IMR-90 (cell line): ENCODE results near the gene TPD52L2. TPM values are rescaled to one million over a fixed set of nuclear protein-coding genes. Genes with fewer than 3 reads are reported as not detected.

Source experiments
- ATAC-seq: fragments of 200-7000 bp; cut with Tn5 transposase; 2 replicates; pipeline ENCODE4 v1.9.1; 2020; ENCODE audit warnings: low read depth, mild to moderate bottlenecking, moderate library complexity
- BruUV-seq: library from RNA; stranded (reverse); fragments of 400-500 nt; replicated peaks from 2 replicates; lab custom pipeline; 2021; lab: Mats Ljungman, UMichigan
- CTCF ChIA-PET: fragments of 300-600 bp; formaldehyde crosslinking; extraction: SDS; loops from one replicate; lab custom pipeline; 2021; ENCODE audit warnings: antibody characterized with exemption; lab: Yijun Ruan, JAX
- POLR2A ChIA-PET: fragments of 300-600 bp; sonication (Branson Sonifier 250); formaldehyde crosslinking; loops from one replicate; lab custom pipeline; 2022; ENCODE audit warnings: antibody characterized with exemption; ENCODE audit not compliant: unreplicated experiment; lab: Charles Lee
- DNase-seq: peaks from one replicate; pipeline ENCODE4 v3.0.0; 2013
- H2AFZ ChIP-seq: replicated peaks from 2 replicates; pipeline ENCODE3; 2013; ENCODE audit warnings: low read length, mild to moderate bottlenecking; ENCODE audit not compliant: poor library complexity
- H2AK5ac ChIP-seq: 2 replicates; pipeline ENCODE4 v1.6.1; 2013; ENCODE audit warnings: low read depth, low read length, inconsistent platforms
- H2AK9ac ChIP-seq: replicated peaks from 2 replicates; pipeline ENCODE3; 2013; ENCODE audit warnings: mild to moderate bottlenecking, low read depth, low read length, moderate library complexity; ENCODE audit not compliant: poor library complexity
- H2BK120ac ChIP-seq: 2 replicates; pipeline ENCODE4 v1.6.1; 2013; ENCODE audit warnings: low read depth, low read length, inconsistent platforms
- H2BK15ac ChIP-seq: 3 replicates; pipeline ENCODE4 v1.6.1; 2013; ENCODE audit warnings: low read depth, low read length, inconsistent platforms
- H2BK20ac ChIP-seq: 2 replicates; pipeline ENCODE4 v1.6.1; 2013; ENCODE audit warnings: low read depth, mild to moderate bottlenecking, inconsistent platforms, low read length, moderate library complexity
- H2BK5ac ChIP-seq: 2 replicates; pipeline ENCODE4 v1.6.1; 2013; ENCODE audit warnings: mild to moderate bottlenecking, low read depth, low read length, inconsistent platforms; ENCODE audit not compliant: poor library complexity, severe bottlenecking
- H3K14ac ChIP-seq: replicated peaks from 2 replicates; pipeline ENCODE4 v1.6.1; 2013; ENCODE audit warnings: low read depth, low read length, inconsistent platforms
- H3K18ac ChIP-seq: 2 replicates; pipeline ENCODE4 v1.6.1; 2013; ENCODE audit warnings: low read depth, low read length, control low read depth
- H3K23ac ChIP-seq: 2 replicates; pipeline ENCODE4 v1.6.1; 2013; ENCODE audit warnings: low read depth, low read length, inconsistent platforms
- H3K27ac ChIP-seq: 2 replicates; pipeline ENCODE4 v1.5.1; 2013; ENCODE audit warnings: mild to moderate bottlenecking, control low read depth, low read length; ENCODE audit not compliant: insufficient read depth
- H3K27me3 ChIP-seq: 2 replicates; pipeline ENCODE4 v1.6.1; 2013; ENCODE audit warnings: low read length; ENCODE audit not compliant: control insufficient read depth, insufficient read depth
- H3K36me3 ChIP-seq: 2 replicates; pipeline ENCODE4 v1.6.1; 2013; ENCODE audit warnings: low read length, mixed read lengths; ENCODE audit not compliant: control insufficient read depth, insufficient read depth
- H3K4ac ChIP-seq: 2 replicates; pipeline ENCODE4 v1.6.1; 2013; ENCODE audit warnings: low read depth, low read length, inconsistent platforms
- H3K4me1 ChIP-seq: 2 replicates; pipeline ENCODE4 v1.6.1; 2013; ENCODE audit warnings: low read length, mixed read lengths; ENCODE audit not compliant: control insufficient read depth, insufficient read depth
- H3K4me2 ChIP-seq: 2 replicates; pipeline ENCODE4 v1.6.1; 2013; ENCODE audit warnings: low read depth, mild to moderate bottlenecking, control low read depth, low read length, moderate library complexity
- H3K4me3 ChIP-seq: 2 replicates; pipeline ENCODE4 v1.5.1; 2013; ENCODE audit warnings: low read depth, mild to moderate bottlenecking, control low read depth, low read length, moderate library complexity; ENCODE audit not compliant: insufficient read depth
- H3K56ac ChIP-seq: 2 replicates; pipeline ENCODE4 v1.6.1; 2013; ENCODE audit warnings: low read length, inconsistent platforms; ENCODE audit not compliant: insufficient read depth; ENCODE audit errors: extremely low read depth
- H3K79me1 ChIP-seq, 2 experiments: 2 replicates each; pipeline ENCODE4 v1.6.1; 2013; ENCODE audit warnings: low read length in 2 of 2, inconsistent platforms in 1 of 2, low read depth in 1 of 2
- H3K9ac ChIP-seq: 2 replicates; pipeline ENCODE4 v1.6.1; 2013; ENCODE audit warnings: low read depth, low read length, control low read depth
- H3K9me1 ChIP-seq: 2 replicates; pipeline ENCODE4 v1.6.1; 2013; ENCODE audit warnings: low read length, inconsistent platforms; ENCODE audit not compliant: insufficient read depth
- H3K9me3 ChIP-seq: 2 replicates; pipeline ENCODE4 v1.6.1; 2013; ENCODE audit warnings: low read length; ENCODE audit not compliant: control insufficient read depth, insufficient read depth
- H4K20me1 ChIP-seq: 2 replicates; pipeline ENCODE4 v1.6.1; 2013; ENCODE audit warnings: low read length, inconsistent platforms; ENCODE audit not compliant: insufficient read depth
- H4K5ac ChIP-seq: 2 replicates; pipeline ENCODE4 v1.6.1; 2013; ENCODE audit warnings: mild to moderate bottlenecking, low read depth, low read length, control low read depth
- H4K8ac ChIP-seq, 2 experiments: 2 replicates each; pipeline ENCODE4 v1.6.1; 2013; ENCODE audit warnings: low read depth in 2 of 2, low read length in 2 of 2, control low read depth in 1 of 2, inconsistent platforms in 1 of 2
- H4K91ac ChIP-seq: 2 replicates; pipeline ENCODE4 v1.6.1; 2013; ENCODE audit warnings: low read depth, low read length, inconsistent platforms; ENCODE audit not compliant: insufficient read depth
- BHLHE40 ChIP-seq: fragments of 150-350 bp; IDR thresholded peaks from 2 replicates; pipeline ENCODE4 v1.6.1; 2016; ENCODE audit warnings: mild to moderate bottlenecking, low read depth, low read length
- CEBPB ChIP-seq: IDR thresholded peaks from 2 replicates; pipeline ENCODE4 v1.6.1; 2012; ENCODE audit warnings: low read depth, low read length, improper control_type of control experiment
- CHD1 ChIP-seq: IDR thresholded peaks from 2 replicates; pipeline ENCODE4 v1.6.1; 2012; ENCODE audit warnings: low read depth, low read length, improper control_type of control experiment
- FOS ChIP-seq: fragments of 150-350 bp; IDR thresholded peaks from 2 replicates; pipeline ENCODE4 v1.6.1; 2016; ENCODE audit warnings: low read depth, low read length
- MAFK ChIP-seq: IDR thresholded peaks from 2 replicates; pipeline ENCODE4 v1.6.1; 2012; ENCODE audit warnings: low read depth, low read length, improper control_type of control experiment
- MAZ ChIP-seq: IDR thresholded peaks from 2 replicates; pipeline ENCODE4 v1.6.1; 2012; ENCODE audit warnings: low read depth, mild to moderate bottlenecking, low read length, improper control_type of control experiment, moderate library complexity, borderline replicate concordance
- MXI1 ChIP-seq: IDR thresholded peaks from 2 replicates; pipeline ENCODE4 v1.6.1; 2012; ENCODE audit warnings: low read depth, mild to moderate bottlenecking, low read length, moderate library complexity, borderline replicate concordance
- NFE2L2 ChIP-seq: fragments of 150-350 bp; IDR thresholded peaks from 2 replicates; pipeline ENCODE4 v1.6.1; 2016; ENCODE audit warnings: low read depth, mild to moderate bottlenecking, low read length
- POLR2A ChIP-seq: IDR thresholded peaks from 2 replicates; pipeline ENCODE4 v1.6.1; 2012; ENCODE audit warnings: mild to moderate bottlenecking, low read depth, low read length
- RAD21 ChIP-seq: IDR thresholded peaks from 2 replicates; pipeline ENCODE4 v1.6.1; 2012; ENCODE audit warnings: low read length, improper control_type of control experiment
- RCOR1 ChIP-seq: IDR thresholded peaks from 2 replicates; pipeline ENCODE4 v1.6.1; 2012; ENCODE audit warnings: mild to moderate bottlenecking, low read length, improper control_type of control experiment; ENCODE audit not compliant: insufficient replicate concordance
- RFX5 ChIP-seq: IDR thresholded peaks from 2 replicates; pipeline ENCODE4 v1.8.0; 2012; ENCODE audit warnings: low read depth, mild to moderate bottlenecking, low read length, moderate library complexity
- SMC3 ChIP-seq: fragments of 150-350 bp; IDR thresholded peaks from 2 replicates; pipeline ENCODE4 v1.6.1; 2016; ENCODE audit warnings: low read depth, mild to moderate bottlenecking, antibody characterized with exemption, low read length, moderate library complexity
- WGBS, 2 experiments: methylation state at CpG; one replicate each; pipeline versions ENCODE4 v1.1.5 to v1.1.7; 2013; ENCODE audit warnings: missing lambda C conversion rate in 2 of 2; ENCODE audit not compliant: insufficient read length in 1 of 2; ENCODE audit errors: extremely low coverage in 2 of 2; 5-methylcytosine and 5-hydroxymethylcytosine counted together
- dilution Hi-C: fragments of 300-500 bp; cut with HindIII; formaldehyde crosslinking; loops from one replicate; pipeline ENCODE4 v1.14.3; 2018; ENCODE audit warnings: low sequenced_read_pairs; ENCODE audit not compliant: unreplicated experiment
- in situ Hi-C: fragments of 300-500 bp; cut with MboI; formaldehyde crosslinking; loops from 3 replicates; pipeline ENCODE4 v1.14.3; 2019; ENCODE audit warnings: low sequenced_read_pairs, inconsistent platforms, mixed read lengths
- intact Hi-C: fragments of 100-400 bp; cut with micrococcal nuclease; formaldehyde crosslinking; loops from 2 replicates; pipeline ENCODE4 v1.10.0; 2022
- polyA plus RNA-seq, 3 experiments: library from polyadenylated mRNA; depleted of rRNA; stranded (reverse); fragments of >200 nt; gene quantifications; 2 replicates each; pipeline ENCODE4 v1.2.3, GENCODE V29; 2012; ENCODE audit warnings: low replicate concordance in 1 of 3
- total RNA-seq: library from RNA; depleted of rRNA; stranded (reverse); fragments of >200 nt; gene quantifications from 2 replicates; pipeline ENCODE4 v1.2.3, GENCODE V29; 2012
- TF ChIP-seq, protein P1 (sequence below): fragments of 150-350 bp; IDR thresholded peaks from 2 replicates; pipeline ENCODE4 v1.6.1; 2017; ENCODE audit warnings: mild to moderate bottlenecking, antibody characterized with exemption, low read length, low read depth
- TF ChIP-seq, protein P2 (sequence below): fragments of 150-350 bp; IDR thresholded peaks from 2 replicates; pipeline ENCODE4 v1.6.1; 2016; ENCODE audit warnings: low read depth, mild to moderate bottlenecking, low read length, moderate library complexity, borderline replicate concordance
- TF ChIP-seq, protein P3 (sequence below): conservative IDR thresholded peaks from 2 replicates; pipeline ENCODE4 v1.5.1; 2012; ENCODE audit warnings: mild to moderate bottlenecking, low read depth, low read length, improper control_type of control experiment

TPD52L2 gene
- total and polyA plus RNA-seq, 2 of the 4 experiments (the other 2 are of a cell fraction): 113 to 189 TPM

DNA sequence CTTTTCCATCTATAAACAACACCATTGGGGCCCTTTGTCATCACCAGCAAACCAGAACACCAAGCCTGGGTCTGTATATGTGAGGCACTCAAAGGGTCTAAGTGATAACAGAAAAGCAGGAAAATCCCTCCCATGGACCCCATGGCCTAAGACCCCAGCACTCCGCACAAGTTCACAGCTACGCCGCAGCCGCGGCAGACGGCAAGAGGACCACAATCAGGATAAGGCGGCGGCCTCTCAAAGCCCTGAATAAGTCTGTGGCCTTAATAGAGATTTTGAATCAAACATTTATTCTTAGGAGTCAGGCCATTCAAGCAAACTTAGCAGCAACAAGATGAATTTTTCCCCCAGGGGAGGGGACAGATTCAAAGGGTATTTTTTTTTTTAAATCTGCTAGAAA is 36.9 kb upstream of the TPD52L2 start:
- H3K4ac ChIP-seq: no peak overlapping the region
- in situ Hi-C loops (no loop called here), dilution Hi-C loops (no loop called here), intact Hi-C loops (no loop called here)
- ChIA-PET POLR2A (no interaction called here), CTCF (no interaction called here)
- H2BK120ac ChIP-seq: no peak overlapping the region
- no peak overlapping the region for H3K4me3 ChIP-seq
- H3K9ac ChIP-seq: no peak overlapping the region
- H3K14ac ChIP-seq: no peak overlapping the region
- no peak overlapping the region for H3K18ac ChIP-seq
- H3K27me3 ChIP-seq: no peaks in the 10 kb centered on the region
- no peak overlapping the region for H2BK20ac ChIP-seq
- H4K8ac ChIP-seq: no peak overlapping the region
- H3K79me1 ChIP-seq: peaks cover 29 to 68% of the 10 kb centered on the region in 2 experiments
- no peak overlapping the region for H2AFZ ChIP-seq
- no TSS peak for BruUV-seq
- H2BK5ac ChIP-seq: no peak overlapping the region
- no peak for DNase-seq
- H2AK9ac ChIP-seq: no peak overlapping the region
- peaks cover 24% of the 10 kb centered on the region for H3K9me1 ChIP-seq
- no peak for ATAC-seq
- no peaks in the 10 kb centered on the region for H3K9me3 ChIP-seq
- no peak overlapping the region for H4K5ac ChIP-seq
- no peak overlapping the region for H2BK15ac ChIP-seq
- no peak overlapping the region for H3K27ac ChIP-seq
- WGBS, 2 experiments: no CpG with 5 or more reads among the region's 8 CpGs
- no peak overlapping the region for H4K91ac ChIP-seq
- H2AK5ac ChIP-seq: no peak overlapping the region
- no peak overlapping the region for H3K4me2 ChIP-seq
- 0 out of 2 replicates have a peak, but pooled peaks cover 2% of the 10 kb centered on the region for H3K36me3 ChIP-seq
- no peak for TF ChIP-seq RCOR1
- TF ChIP-seq MAFK: no peak
- TF ChIP-seq FOS: no peak
- TF ChIP-seq, protein P1, sequence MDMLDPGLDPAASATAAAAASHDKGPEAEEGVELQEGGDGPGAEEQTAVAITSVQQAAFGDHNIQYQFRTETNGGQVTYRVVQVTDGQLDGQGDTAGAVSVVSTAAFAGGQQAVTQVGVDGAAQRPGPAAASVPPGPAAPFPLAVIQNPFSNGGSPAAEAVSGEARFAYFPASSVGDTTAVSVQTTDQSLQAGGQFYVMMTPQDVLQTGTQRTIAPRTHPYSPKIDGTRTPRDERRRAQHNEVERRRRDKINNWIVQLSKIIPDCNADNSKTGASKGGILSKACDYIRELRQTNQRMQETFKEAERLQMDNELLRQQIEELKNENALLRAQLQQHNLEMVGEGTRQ: no peak
- TF ChIP-seq MXI1: no peak
- no peak for TF ChIP-seq NFE2L2
- no peak for TF ChIP-seq BHLHE40
- TF ChIP-seq CHD1: no peak
- no peak for TF ChIP-seq POLR2A
- no peak for TF ChIP-seq SMC3
- TF ChIP-seq, protein P2, sequence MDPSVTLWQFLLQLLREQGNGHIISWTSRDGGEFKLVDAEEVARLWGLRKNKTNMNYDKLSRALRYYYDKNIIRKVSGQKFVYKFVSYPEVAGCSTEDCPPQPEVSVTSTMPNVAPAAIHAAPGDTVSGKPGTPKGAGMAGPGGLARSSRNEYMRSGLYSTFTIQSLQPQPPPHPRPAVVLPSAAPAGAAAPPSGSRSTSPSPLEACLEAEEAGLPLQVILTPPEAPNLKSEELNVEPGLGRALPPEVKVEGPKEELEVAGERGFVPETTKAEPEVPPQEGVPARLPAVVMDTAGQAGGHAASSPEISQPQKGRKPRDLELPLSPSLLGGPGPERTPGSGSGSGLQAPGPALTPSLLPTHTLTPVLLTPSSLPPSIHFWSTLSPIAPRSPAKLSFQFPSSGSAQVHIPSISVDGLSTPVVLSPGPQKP: no peak
- no peak for TF ChIP-seq MAZ
- TF ChIP-seq, protein P3, sequence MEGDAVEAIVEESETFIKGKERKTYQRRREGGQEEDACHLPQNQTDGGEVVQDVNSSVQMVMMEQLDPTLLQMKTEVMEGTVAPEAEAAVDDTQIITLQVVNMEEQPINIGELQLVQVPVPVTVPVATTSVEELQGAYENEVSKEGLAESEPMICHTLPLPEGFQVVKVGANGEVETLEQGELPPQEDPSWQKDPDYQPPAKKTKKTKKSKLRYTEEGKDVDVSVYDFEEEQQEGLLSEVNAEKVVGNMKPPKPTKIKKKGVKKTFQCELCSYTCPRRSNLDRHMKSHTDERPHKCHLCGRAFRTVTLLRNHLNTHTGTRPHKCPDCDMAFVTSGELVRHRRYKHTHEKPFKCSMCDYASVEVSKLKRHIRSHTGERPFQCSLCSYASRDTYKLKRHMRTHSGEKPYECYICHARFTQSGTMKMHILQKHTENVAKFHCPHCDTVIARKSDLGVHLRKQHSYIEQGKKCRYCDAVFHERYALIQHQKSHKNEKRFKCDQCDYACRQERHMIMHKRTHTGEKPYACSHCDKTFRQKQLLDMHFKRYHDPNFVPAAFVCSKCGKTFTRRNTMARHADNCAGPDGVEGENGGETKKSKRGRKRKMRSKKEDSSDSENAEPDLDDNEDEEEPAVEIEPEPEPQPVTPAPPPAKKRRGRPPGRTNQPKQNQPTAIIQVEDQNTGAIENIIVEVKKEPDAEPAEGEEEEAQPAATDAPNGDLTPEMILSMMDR: no peak
- TF ChIP-seq RAD21: no peak
- TF ChIP-seq CEBPB: no peak
- TF ChIP-seq RFX5: no peak
- peaks cover 47% of the 10 kb centered on the region; the same call in 1 of the 2 replicates for H4K20me1 ChIP-seq
- peaks cover 29% of the 10 kb centered on the region for H3K4me1 ChIP-seq
- no peak overlapping the region for H3K56ac ChIP-seq
- no peak overlapping the region for H3K23ac ChIP-seq
